Fibroblast of villous mesenchyme (primary cell): ENCODE data around the gene GPR68. TPM values are rescaled to one million over a fixed set of nuclear protein-coding genes. Genes with fewer than 3 reads are reported as not detected.

ENCODE experiments used
- DNase-seq: peaks from one replicate; pipeline ENCODE4 v3.0.0-alpha.2; 2010; ENCODE audit warnings: low read depth
- H3K4me3 ChIP-seq: 2 replicates; pipeline ENCODE4 v1.5.1; 2011; ENCODE audit warnings: low read depth, mild to moderate bottlenecking, low read length
- total RNA-seq: library from RNA; depleted of rRNA; stranded (reverse); fragments of >200 nt; gene quantifications from 2 replicates; pipeline ENCODE4 v1.2.3, GENCODE V29; 2012
- TF ChIP-seq, protein P1 (sequence below): IDR thresholded peaks from 2 replicates; pipeline ENCODE4 v1.5.1; 2012; ENCODE audit warnings: low read depth, mild to moderate bottlenecking, low read length; ENCODE audit not compliant: insufficient read depth

Gene GPR68
- total RNA-seq, 1 donor: 0.86 TPM

GRCh38 chr14:91245029-91245428 lies 525 bp upstream of the GPR68 start:
- no peak overlapping the region for H3K4me3 ChIP-seq
- no peak for DNase-seq
- TF ChIP-seq, protein P1, sequence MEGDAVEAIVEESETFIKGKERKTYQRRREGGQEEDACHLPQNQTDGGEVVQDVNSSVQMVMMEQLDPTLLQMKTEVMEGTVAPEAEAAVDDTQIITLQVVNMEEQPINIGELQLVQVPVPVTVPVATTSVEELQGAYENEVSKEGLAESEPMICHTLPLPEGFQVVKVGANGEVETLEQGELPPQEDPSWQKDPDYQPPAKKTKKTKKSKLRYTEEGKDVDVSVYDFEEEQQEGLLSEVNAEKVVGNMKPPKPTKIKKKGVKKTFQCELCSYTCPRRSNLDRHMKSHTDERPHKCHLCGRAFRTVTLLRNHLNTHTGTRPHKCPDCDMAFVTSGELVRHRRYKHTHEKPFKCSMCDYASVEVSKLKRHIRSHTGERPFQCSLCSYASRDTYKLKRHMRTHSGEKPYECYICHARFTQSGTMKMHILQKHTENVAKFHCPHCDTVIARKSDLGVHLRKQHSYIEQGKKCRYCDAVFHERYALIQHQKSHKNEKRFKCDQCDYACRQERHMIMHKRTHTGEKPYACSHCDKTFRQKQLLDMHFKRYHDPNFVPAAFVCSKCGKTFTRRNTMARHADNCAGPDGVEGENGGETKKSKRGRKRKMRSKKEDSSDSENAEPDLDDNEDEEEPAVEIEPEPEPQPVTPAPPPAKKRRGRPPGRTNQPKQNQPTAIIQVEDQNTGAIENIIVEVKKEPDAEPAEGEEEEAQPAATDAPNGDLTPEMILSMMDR: no peak

DNA sequence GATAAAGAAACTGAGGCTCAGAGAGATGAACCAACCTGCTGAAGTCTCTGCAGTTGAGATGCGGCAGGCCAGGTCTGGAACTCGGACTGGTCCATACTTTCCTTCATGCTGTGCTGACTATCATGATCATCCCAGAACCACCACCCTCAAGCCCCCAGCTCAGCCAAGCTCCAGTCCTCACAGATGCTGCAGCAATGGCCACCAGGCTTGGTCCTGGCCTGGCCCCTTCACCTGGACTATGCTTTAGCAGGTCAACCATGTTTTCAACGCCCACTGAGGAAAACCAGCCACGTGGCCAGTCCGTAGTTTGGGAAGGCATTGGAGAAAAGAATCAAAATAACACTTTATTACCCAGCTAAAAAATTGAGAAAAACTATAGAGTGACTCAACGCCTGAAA lies 1.4 kb downstream of the GPR68 start:
- no peak overlapping the region for H3K4me3 ChIP-seq
- TF ChIP-seq, protein P1: no peak

DNA sequence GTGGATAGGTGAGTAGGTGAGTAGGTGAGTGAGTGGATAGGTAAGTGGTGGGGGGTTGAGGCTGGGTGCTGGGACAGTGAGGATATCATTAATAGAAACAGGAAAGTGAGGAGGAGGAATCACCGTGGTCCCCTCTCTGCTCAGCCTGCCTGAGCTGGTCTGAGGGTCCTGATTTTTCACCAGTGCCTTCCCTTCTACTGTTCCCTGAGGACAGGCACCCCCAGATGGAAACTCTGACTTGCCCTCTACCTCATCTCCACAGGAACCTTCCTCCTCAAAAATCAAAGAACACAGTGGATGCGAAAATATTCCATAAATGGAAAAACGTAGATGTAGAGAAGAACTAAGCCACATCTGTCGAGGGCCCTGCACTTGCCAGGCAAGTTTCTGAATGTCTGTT lies 1.9 kb downstream of the GPR68 start:
- no peak overlapping the region for H3K4me3 ChIP-seq
- DNase-seq: no peak

More for the DNA sequence above, 1.4 kb downstream of the GPR68 start:
- DNase-seq: no peak

DNA sequence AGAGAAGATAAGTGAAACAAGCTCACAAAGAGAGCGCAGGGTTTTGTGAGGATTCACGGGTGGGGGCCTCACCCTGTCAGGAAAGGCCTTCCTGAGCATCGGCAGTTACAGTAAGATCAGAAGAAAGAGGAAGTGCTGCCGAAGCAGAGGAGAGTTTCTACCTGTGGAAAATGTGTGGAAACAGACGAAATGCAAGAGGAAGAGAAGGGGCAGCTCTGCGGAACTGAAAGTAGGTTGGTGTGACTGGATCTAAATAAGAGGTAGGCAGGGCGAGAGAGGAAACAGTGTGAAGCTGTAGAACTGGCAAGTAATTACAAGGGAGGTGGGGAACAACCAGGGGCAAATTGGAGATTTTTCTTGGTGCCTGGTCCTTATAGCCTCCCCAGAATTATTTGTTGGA lies 2.6 kb downstream of the GPR68 start:
- TF ChIP-seq, protein P1: no peak
- DNase-seq: no peak
- no peak overlapping the region for H3K4me3 ChIP-seq

More for the DNA sequence above, 1.9 kb downstream of the GPR68 start:
- TF ChIP-seq, protein P1: no peak

GRCh38 chr14:91238661-91239060 lies 5.8 kb downstream of the GPR68 start:
- TF ChIP-seq, protein P1: no peak
- no peak for DNase-seq

DNA sequence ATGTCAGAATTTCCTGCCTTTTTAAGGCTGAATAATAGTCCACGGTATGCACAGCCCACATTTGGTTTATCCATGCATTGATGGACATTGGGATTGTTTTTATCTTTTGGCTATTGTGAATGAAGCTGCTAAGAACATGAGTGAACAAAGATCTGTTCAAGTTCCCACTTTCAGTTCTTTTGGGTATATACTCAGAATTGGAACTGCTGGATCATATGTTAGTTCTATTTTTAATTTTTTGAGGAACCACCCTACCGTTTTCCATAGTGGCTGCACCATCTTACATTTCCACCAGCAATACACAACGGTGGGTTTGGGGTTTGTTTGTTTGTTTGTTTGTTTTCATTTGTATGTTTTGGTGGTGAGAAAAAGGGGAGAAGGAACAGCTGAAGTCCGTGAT lies 6.4 kb downstream of the GPR68 start:
- no peak overlapping the region for H3K4me3 ChIP-seq
- TF ChIP-seq, protein P1: no peak
- no peak for DNase-seq

More at GRCh38 chr14:91238661-91239060, 5.8 kb downstream of the GPR68 start:
- no peak overlapping the region for H3K4me3 ChIP-seq

DNA sequence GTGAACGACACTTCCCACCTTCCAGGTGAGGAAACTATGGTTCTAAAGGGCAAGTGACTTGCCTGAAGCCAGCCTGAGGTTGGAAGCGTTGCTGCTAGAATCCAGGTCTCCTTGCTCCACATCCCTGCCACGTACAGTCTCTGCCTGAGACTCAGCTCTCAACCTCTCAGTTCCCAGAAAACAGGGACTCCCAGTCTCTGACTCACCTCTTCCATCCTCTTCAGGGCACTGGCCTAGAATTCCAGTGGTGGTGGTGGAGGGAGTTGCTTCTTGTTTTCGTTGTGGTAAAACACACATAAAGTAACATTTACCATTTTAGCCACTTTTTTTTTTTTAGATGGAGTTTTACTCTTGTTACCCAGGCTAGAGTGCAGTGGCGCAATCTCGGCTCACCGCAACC lies 7.3 kb downstream of the GPR68 start:
- TF ChIP-seq, protein P1: no peak
- H3K4me3 ChIP-seq: no peak overlapping the region
- DNase-seq: peak; percentile 61
